Uterus (tissue), 2 donors: ENCODE data around the gene PSMD8.

Experiments used
- POLR2A ChIP-seq, 2 donors: fragments of 450-650 bp; IDR thresholded peaks; one replicate each; pipeline ENCODE4 v1.6.1; 2016; ENCODE audit warnings: antibody characterized with exemption in 2 of 2, mild to moderate bottlenecking in 1 of 2, moderate library complexity in 1 of 2
- TF ChIP-seq, protein P1 (sequence below), 4 experiments: fragments of 200-600 bp in 2 of 4; fragments of 450-650 bp in 2 of 4; sonication (generic) in 2 of 4; IDR thresholded peaks; one replicate each; pipeline ENCODE4 v1.5.1; 2016 to 2019; ENCODE audit warnings: antibody characterized with exemption in 4 of 4, mild to moderate bottlenecking in 2 of 4, moderate library complexity in 1 of 4

DNA sequence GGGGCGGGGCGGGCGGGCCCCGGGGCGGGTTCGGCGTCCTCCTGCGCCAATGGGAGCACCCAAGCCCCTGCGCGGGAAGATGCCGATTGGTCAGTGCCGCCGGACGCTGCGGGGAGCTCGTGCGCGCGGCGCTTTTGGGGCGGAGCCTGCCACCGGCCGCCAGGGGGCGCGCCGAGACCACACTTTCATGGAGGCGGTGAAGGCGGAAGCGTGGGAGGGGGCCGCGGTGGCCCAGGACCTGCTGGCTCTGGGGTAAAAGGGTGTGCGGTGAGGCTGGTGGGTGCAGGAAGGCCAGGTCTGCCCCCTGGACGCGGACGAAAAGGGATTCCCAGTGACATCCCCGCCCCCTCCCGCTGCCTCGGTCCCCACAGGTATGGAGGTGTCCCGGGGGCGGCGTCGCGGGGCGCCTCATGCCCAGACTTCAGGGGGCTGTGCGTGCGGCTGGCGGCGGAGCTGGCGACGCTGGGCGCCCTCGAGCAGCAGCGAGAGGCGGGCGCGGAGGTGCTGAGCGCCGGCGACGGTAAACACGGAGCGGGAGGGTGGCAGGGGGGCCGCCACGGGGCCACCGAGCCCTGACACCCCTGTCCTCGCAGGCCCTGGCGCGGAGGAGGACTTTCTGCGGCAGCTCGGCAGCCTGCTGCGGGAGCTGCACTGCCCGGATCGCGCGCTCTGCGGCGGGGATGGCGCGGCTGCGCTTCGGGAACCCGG is 28.8 kb downstream of the PSMD8 start, which contains the start of gene FAM98C:
- TF ChIP-seq, protein P1, sequence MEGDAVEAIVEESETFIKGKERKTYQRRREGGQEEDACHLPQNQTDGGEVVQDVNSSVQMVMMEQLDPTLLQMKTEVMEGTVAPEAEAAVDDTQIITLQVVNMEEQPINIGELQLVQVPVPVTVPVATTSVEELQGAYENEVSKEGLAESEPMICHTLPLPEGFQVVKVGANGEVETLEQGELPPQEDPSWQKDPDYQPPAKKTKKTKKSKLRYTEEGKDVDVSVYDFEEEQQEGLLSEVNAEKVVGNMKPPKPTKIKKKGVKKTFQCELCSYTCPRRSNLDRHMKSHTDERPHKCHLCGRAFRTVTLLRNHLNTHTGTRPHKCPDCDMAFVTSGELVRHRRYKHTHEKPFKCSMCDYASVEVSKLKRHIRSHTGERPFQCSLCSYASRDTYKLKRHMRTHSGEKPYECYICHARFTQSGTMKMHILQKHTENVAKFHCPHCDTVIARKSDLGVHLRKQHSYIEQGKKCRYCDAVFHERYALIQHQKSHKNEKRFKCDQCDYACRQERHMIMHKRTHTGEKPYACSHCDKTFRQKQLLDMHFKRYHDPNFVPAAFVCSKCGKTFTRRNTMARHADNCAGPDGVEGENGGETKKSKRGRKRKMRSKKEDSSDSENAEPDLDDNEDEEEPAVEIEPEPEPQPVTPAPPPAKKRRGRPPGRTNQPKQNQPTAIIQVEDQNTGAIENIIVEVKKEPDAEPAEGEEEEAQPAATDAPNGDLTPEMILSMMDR (IDR thresholded peaks at IDR 0.05), result peak; percentile 95 to 99 (median 98)
- TF ChIP-seq POLR2A (IDR thresholded peaks at IDR 0.05), result peak in 1 of 2 donors; percentile 52
